HG02852 (cell line): ENCODE data around the gene DSTN.

Source experiments
- ATAC-seq: cut with Tn5 transposase; IDR thresholded peaks from one replicate; pipeline ENCODE4 v1.9.1; 2021; ENCODE audit warnings: mild to moderate bottlenecking, moderate library complexity; ENCODE audit not compliant: unreplicated experiment

DSTN gene

DNA sequence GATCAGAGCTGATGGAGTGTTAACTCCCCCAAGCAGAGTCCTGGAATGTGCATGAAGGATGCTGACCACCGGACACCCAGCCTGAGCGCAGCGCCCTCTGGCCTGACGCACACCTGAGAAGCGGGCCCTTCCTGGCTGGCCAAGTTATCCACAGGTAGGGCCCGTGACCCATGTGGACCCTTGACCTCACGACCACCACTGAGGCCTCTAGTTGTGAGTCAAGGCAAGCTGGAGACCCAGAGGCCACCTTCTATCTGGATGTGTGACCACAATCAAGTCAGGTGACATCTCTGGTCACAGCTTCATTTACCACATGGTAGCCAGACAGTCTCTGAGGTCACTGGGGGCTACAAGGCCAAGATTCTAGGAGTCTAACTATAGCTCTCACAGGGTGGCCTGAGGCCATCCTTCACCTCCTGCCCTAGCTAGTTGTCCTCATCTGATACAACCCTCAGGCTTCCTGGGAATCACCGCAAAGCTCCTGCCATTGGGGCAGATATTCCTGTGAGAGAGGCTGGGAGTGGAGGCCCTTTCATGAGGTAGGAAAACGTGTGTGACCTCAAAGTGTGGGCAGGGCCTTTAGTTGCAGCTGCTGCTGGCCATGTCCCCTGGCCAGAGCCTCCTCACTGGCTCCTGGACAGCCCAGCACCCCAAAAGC, 53.1 kb downstream of the DSTN start:
- ATAC-seq = no peak

GRCh38 chr20:17624070-17624469, 54.2 kb downstream of the DSTN start:
- no peak for ATAC-seq

GRCh38 chr20:17624551-17625245, 54.8 kb downstream of the DSTN start:
- ATAC-seq = no peak

DNA sequence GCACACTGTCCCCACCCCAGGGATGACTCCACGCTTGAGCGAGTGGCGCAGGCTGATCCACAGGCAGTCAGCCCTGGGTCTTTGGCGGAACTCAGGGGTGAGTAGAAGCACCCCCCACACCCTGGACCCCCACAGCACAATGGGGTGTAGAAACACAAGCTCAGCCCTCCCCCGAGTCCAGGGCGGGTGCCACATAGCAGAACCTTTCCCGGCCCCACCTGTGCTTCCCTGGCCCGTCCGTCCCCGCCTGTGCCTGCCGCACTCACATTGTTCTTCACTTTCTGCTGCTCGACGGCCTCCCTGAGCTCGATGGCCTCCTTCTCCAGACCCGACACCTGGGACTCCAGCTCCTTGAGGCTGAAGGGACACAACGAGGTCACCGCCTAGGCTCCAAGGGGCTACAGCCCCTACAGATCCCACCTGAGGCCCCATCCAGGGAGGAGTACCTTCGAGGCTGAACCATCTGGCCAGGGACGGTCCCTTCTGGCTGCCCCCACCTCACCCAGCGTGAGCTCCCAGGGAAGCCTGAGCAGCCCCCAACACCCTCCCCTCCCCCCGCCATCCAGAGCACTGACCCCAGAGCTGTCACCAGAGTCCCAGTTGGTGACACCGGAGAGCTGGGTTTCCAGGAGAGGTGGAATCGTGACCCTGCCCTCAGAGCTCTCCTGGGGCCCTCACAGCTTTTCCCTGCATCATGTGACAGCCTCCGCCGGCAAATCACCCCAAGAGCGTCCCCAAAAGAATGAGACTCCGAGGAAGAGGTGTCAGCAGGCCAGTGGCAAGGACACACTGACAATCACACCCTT, 55.6 kb downstream of the DSTN start:
- ATAC-seq = no peak

GRCh38 chr20:17626217-17627007, 56.5 kb downstream of the DSTN start:
- ATAC-seq = no peak

- no peak for ATAC-seq
Measured at GRCh38 chr20:17627101-17627955, 57.5 kb downstream of the DSTN start.

DNA sequence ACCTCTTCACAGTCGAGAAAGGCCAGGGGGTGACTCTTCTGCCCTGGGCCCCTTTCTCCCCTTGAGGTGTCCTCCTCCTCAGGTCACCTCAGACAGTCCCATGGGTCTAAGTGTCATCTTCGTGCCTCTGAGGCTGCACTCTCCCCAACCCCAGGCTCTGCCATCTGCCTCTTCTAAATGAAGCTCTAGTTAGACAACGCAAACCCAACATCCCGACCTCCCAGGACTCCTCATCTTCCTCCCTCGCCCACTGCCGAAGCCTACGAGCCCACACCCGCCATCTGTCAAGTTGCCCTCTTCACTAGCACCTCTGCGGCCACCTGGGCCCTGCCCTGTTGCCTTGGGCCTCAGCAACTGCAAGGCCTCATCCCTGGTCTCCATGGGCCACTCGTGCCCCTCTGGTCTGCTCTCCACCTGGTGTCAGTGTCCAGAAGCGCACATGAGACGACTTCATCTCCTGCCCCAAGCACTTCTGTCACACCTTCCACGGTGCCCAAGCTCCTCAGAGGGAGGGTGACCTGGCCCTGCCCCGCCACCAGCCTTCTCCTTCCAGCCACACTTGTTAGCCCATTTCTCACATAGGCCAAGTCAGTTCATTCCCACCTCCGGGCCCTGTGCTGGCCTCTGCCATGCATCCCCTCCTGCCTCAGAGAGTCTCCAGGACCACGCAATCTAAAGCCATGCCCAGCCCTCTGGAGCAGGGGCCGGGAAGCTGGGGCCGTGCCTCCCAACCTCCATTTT, 58.4 kb downstream of the DSTN start:
- ATAC-seq = no peak

DNA sequence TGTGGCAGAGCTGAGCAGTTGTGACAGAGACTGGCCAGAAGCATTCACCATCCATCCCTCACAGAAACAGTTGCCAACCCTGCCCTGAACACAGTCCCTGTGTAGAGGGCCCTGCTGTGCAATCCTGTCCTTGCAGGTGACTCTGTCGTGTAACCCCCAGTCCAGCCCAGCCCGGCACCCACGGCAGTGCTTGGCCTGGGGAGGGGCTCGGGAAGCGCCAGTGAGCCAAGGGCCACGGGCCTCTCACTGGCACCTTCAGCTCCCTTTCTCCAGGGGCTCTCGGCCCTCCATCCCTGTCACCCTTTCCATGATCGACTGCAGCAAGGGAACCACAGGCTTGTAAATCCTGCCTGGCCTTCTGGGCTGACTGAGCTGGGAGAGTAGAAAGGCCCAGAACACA, 59.1 kb downstream of the DSTN start:
- ATAC-seq = no peak

GRCh38 chr20:17629678-17630089, 59.8 kb downstream of the DSTN start:
- ATAC-seq = no peak

GRCh38 chr20:17630151-17630805, 60.4 kb downstream of the DSTN start:
- ATAC-seq = no peak

DNA sequence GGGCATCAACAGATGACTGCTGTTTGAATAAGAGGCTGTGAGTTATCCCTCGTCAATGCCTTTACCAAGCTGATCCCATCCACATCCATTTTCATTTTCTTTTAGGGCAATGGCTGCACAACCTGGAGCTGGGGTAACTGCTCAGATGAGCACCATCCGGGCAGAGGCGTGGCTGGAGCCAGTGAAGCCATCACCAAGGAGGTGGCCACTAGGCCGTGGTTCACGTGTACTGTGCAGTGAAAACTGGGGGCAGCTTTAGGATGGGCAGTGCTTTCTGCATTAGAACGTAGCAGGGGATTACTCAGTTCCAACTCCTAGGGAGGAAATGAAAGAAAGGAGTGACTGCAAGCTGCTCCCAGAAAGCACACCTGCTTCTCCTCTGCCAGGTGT, 60.9 kb downstream of the DSTN start:
- no peak for ATAC-seq

GRCh38 chr20:17631576-17632319, 61.9 kb downstream of the DSTN start:
- ATAC-seq = no peak

DNA sequence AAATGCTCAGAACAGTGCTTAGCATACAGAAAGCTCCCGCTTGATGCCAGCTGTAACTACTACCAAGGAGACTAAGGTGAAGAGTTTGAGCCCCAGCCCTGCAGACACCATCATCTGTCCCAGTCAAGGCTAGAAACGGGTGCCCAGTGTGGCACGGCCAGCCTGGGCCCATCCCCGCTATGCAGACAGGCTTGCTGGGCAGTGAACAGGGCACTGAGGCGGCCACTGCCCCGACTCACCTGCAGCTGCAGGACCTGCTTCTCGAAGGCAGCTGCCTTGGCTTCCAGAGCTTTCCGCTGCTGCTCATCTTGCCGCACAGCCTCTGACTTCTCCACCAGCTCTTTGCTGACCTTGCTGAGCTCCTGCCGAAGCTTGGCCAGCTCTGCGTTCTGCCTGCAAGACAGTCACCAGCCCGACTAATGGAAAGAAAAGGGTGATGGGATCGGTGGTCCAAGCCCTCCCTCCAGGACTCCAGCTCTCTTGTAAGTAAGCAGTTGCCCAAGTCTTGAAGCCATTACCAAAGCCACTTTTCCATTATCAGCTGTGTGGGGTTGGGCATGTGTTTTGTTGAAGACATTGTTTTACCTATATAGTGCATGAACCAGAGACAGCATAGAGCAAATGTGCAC, 63.5 kb downstream of the DSTN start:
- no peak for ATAC-seq

- no peak for ATAC-seq
Measured at GRCh38 chr20:17633850-17634500, 64.1 kb downstream of the DSTN start.

- no peak for ATAC-seq
Measured at GRCh38 chr20:17634661-17635331, 64.9 kb downstream of the DSTN start.

DNA sequence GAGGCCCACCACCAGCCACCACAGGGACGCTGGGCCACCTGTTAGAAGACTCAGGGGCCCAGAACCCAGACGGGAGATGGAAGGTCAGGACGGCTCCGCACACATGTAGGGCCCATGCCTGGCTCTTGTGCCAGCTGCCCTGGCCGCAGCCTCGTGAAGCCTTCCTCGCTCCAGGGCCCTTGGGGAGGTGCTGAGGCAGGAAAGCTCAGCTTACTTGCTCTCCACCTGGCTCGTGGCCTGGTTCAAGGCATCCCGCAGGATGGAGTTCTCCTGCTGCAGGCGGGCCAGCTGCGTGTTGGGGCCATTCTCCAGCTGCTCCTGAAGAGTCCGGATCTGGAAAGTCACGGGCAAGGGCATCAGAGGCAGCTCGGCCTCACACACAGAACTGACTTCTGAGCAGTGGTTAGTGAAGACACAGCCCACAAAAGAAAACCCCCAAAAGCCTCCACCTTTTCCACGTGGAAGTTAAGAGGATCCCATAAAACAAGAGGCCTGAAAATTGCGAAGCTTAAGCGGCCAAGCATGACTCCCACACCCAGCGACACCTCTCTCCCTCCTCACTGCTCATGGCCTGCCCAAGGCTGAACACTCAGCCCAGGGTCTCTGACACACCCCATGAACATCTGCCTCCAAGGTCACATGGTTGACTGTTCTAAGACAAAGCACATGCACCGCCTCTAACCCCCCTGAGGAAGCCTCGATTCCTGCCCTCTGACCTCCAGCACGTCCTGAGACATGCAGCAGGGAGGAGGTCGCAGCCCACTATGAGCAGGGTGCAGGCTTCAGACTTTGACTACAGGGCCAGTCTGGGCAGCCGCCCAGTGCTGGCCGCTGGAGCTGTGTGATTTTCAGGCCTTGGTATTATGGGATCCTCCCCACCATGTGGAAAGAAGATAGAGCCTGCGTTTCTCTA, 65.7 kb downstream of the DSTN start:
- ATAC-seq = no peak
